WTC11 (cell line): ENCODE data around the gene LPP. TPM values are rescaled to one million over a fixed set of nuclear protein-coding genes. Genes with fewer than 3 reads are reported as not detected.

Experiments
- ATAC-seq: fragments of 200-7000 bp; cut with Tn5 transposase; 2 replicates; pipeline ENCODE4 v1.10.0; 2021; ENCODE audit warnings: mild to moderate bottlenecking, moderate library complexity
- CTCF ChIA-PET: fragments of 300-600 bp; sonication (Branson Sonifier 250); formaldehyde crosslinking; loops from one replicate; lab custom pipeline; 2021; ENCODE audit warnings: antibody characterized with exemption; lab: Charles Lee
- POLR2A ChIA-PET: fragments of 350-600 bp; sonication (Branson Sonifier 250); formaldehyde crosslinking; loops from one replicate; lab custom pipeline; 2021; ENCODE audit warnings: antibody characterized with exemption; lab: Charles Lee
- DNase-seq: peaks from one replicate; pipeline ENCODE4 v3.0.0; 2021; ENCODE audit warnings: low spot score
- H3K27ac Mint-ChIP-seq: 2 replicates; pipeline ENCODE4 v1.8.0; 2021; ENCODE audit warnings: mixed read lengths
- H3K27me3 Mint-ChIP-seq: 2 replicates; pipeline ENCODE4 v1.8.0; 2021; ENCODE audit warnings: low read depth, mild to moderate bottlenecking, moderate library complexity, mixed read lengths
- H3K36me3 Mint-ChIP-seq: 2 replicates; pipeline ENCODE4 v1.8.0; 2021; ENCODE audit warnings: mixed read lengths
- H3K4me1 Mint-ChIP-seq: 2 replicates; pipeline ENCODE4 v1.8.0; 2022; ENCODE audit warnings: mixed read lengths
- H3K4me3 Mint-ChIP-seq: 2 replicates; pipeline ENCODE4 v1.8.0; 2021; ENCODE audit warnings: mild to moderate bottlenecking, moderate library complexity, mixed read lengths
- H3K9me3 Mint-ChIP-seq: 2 replicates; pipeline ENCODE4 v1.8.0; 2021; ENCODE audit warnings: mixed read lengths
- ARID4B ChIP-seq: sonication (generic); formaldehyde crosslinking; IDR thresholded peaks from 2 replicates; pipeline ENCODE4 v1.8.0; 2023; ENCODE audit warnings: missing genetic modification reagents, mild to moderate bottlenecking, borderline replicate concordance
- ATF2 ChIP-seq: sonication (generic); formaldehyde crosslinking; IDR thresholded peaks from 2 replicates; pipeline ENCODE4 v1.8.1; 2022; ENCODE audit warnings: low read depth, missing genetic modification reagents, borderline replicate concordance
- CDX4 ChIP-seq: fragments of 250-450 bp; sonication (Bioruptor Pico); IDR thresholded peaks from 2 replicates; pipeline ENCODE4 v1.9.0; 2021; ENCODE audit warnings: moderate library complexity, mild to moderate bottlenecking, inconsistent platforms, borderline replicate concordance
- EMX1 ChIP-seq: fragments of 250-450 bp; sonication (Bioruptor Pico); IDR thresholded peaks from 2 replicates; pipeline ENCODE4 v1.8.0; 2021; ENCODE audit warnings: mild to moderate bottlenecking
- MLX ChIP-seq: sonication (generic); formaldehyde crosslinking; IDR thresholded peaks from 2 replicates; pipeline ENCODE4 v1.8.1; 2023; ENCODE audit warnings: mild to moderate bottlenecking, missing genetic modification reagents, moderate library complexity
- OVOL2 ChIP-seq: fragments of 250-450 bp; sonication (Bioruptor Pico); IDR thresholded peaks from 2 replicates; pipeline ENCODE4 v1.9.0; 2021; ENCODE audit warnings: mild to moderate bottlenecking, borderline replicate concordance
- RELA ChIP-seq: sonication (generic); formaldehyde crosslinking; IDR thresholded peaks from 2 replicates; pipeline ENCODE4 v1.8.1; 2022; ENCODE audit warnings: missing genetic modification reagents, mild to moderate bottlenecking, borderline replicate concordance
- RORB ChIP-seq: fragments of 250-450 bp; sonication (Bioruptor Pico); IDR thresholded peaks from 2 replicates; pipeline ENCODE4 v1.9.0; 2021; ENCODE audit warnings: mild to moderate bottlenecking
- TCF7 ChIP-seq: sonication (generic); formaldehyde crosslinking; IDR thresholded peaks from 2 replicates; pipeline ENCODE4 v1.8.0; 2022; ENCODE audit warnings: mild to moderate bottlenecking, low read depth, missing genetic modification reagents, moderate library complexity
- ZMAT4 ChIP-seq: fragments of 250-450 bp; sonication (Bioruptor Pico); IDR thresholded peaks from 2 replicates; pipeline ENCODE4 v1.9.0; 2021; ENCODE audit warnings: mild to moderate bottlenecking
- ZNF232 ChIP-seq: sonication (generic); formaldehyde crosslinking; IDR thresholded peaks from 2 replicates; pipeline ENCODE4 v1.8.0; 2022; ENCODE audit warnings: mild to moderate bottlenecking, missing genetic modification reagents
- ZNF263 ChIP-seq: sonication (generic); formaldehyde crosslinking; IDR thresholded peaks from 2 replicates; pipeline ENCODE4 v1.8.1; 2022; ENCODE audit warnings: low read depth, mild to moderate bottlenecking, moderate library complexity, missing genetic modification reagents
- ZNF281 ChIP-seq: sonication (generic); formaldehyde crosslinking; IDR thresholded peaks from 2 replicates; pipeline ENCODE4 v1.8.0; 2023; ENCODE audit warnings: mild to moderate bottlenecking, missing genetic modification reagents
- ZNF671 ChIP-seq: fragments of 250-450 bp; sonication (Bioruptor Pico); IDR thresholded peaks from 2 replicates; pipeline ENCODE4 v1.8.0; 2021; ENCODE audit warnings: mild to moderate bottlenecking
- ZSCAN18 ChIP-seq: fragments of 250-450 bp; sonication (Bioruptor Pico); IDR thresholded peaks from 2 replicates; pipeline ENCODE4 v2.1.2; 2022; ENCODE audit warnings: mild to moderate bottlenecking, moderate library complexity
- total RNA-seq: library from RNA; stranded (reverse); gene quantifications from 3 replicates; pipeline ENCODE4 v1.2.3, GENCODE V29; 2021

Gene LPP
- total RNA-seq, 1 experiment from 2014 or later: 49.6 TPM

GRCh38 chr3:188673646-188674186 is 519.8 kb downstream of the LPP start:
- Mint-ChIP-seq H3K27ac (peak overlapping the region; percentile 78), H3K9me3 (peaks cover 18% of the 10 kb centered on the region), H3K4me3 (no peak overlapping the region), H3K4me1 (peaks cover 37% of the 10 kb centered on the region), H3K36me3 (peaks cover 3% of the 10 kb centered on the region; the same call in 1 of the 2 replicates), H3K27me3 (no peaks in the 10 kb centered on the region; the same call in 1 of the 2 replicates)
- ATAC-seq (peak; percentile 51), DNase-seq (no peak)
- TF ChIP-seq ZNF232: no peak
- no peak for TF ChIP-seq MLX
- TF ChIP-seq ZNF263 (CRISPR knock-in tag): no peak
- TF ChIP-seq OVOL2 (CRISPR knock-in tag): no peak
- TF ChIP-seq ZSCAN18 (CRISPR knock-in tag): no peak
- TF ChIP-seq ZMAT4: no peak
- TF ChIP-seq TCF7: no peak
- TF ChIP-seq RORB (CRISPR knock-in tag): no peak
- TF ChIP-seq EMX1 (CRISPR knock-in tag): no peak
- TF ChIP-seq RELA (CRISPR knock-in tag): no peak
- TF ChIP-seq CDX4 (CRISPR knock-in tag): no peak
- TF ChIP-seq ZNF281 (CRISPR knock-in tag): no peak
- no peak for TF ChIP-seq ZNF671 (CRISPR knock-in tag)
- no peak for TF ChIP-seq ATF2 (CRISPR knock-in tag)
- TF ChIP-seq ARID4B: no peak
- CTCF ChIA-PET: interaction anchor here (1.6 kb wide), 2 partner anchors 13 to 934 kb away, joined by 4 to 5 read pairs; no protein-coding TSS in a partner anchor
- POLR2A ChIA-PET: interaction anchor here (0.5 kb wide), 1 partner anchor 936 kb away, joined by 4 read pairs; no protein-coding TSS in a partner anchor
